B cell (primary cell): ENCODE measurements around the gene WDR26.

Experiments
- EZH2 ChIP-seq: IDR thresholded peaks from 2 replicates; pipeline ENCODE4 v1.6.1; 2012; ENCODE audit warnings: borderline replicate concordance, low read depth, mild to moderate bottlenecking, moderate library complexity, low read length; ENCODE audit not compliant: insufficient read depth, poor library complexity, severe bottlenecking
- TF ChIP-seq, protein P1 (sequence below): fragments of 200-600 bp; IDR thresholded peaks from one replicate; pipeline ENCODE4 v1.8.0; 2022; ENCODE audit warnings: antibody characterized with exemption, mild to moderate bottlenecking

DNA sequence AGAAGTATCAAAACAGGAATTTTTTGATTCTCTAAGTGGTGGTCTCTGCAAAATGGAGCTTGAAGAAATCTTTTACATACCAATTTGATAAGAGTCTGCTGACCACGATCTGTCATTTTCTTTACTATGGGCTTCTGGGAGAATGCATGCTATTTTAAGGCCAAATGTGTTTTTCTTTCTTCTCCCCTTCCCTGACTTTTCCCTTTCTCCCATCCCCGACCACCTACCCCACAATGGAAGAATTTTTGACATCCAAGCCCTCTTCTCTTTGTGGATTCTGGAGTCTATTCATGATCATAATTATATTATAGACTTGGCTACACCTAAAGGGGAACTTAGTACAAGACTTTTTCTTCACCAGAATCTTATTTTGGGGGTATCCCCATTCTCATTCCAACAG lies 46.7 kb downstream of the WDR26 start:
- TF ChIP-seq, protein P1, sequence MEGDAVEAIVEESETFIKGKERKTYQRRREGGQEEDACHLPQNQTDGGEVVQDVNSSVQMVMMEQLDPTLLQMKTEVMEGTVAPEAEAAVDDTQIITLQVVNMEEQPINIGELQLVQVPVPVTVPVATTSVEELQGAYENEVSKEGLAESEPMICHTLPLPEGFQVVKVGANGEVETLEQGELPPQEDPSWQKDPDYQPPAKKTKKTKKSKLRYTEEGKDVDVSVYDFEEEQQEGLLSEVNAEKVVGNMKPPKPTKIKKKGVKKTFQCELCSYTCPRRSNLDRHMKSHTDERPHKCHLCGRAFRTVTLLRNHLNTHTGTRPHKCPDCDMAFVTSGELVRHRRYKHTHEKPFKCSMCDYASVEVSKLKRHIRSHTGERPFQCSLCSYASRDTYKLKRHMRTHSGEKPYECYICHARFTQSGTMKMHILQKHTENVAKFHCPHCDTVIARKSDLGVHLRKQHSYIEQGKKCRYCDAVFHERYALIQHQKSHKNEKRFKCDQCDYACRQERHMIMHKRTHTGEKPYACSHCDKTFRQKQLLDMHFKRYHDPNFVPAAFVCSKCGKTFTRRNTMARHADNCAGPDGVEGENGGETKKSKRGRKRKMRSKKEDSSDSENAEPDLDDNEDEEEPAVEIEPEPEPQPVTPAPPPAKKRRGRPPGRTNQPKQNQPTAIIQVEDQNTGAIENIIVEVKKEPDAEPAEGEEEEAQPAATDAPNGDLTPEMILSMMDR, result no peak
- TF ChIP-seq EZH2, result no peak
